NCI-H2081 (cell line): ENCODE results near the gene CNOT11.
"Not testable (repeated sequence)": the region's sequence is repeated elsewhere in the genome, so short reads cannot be mapped to it uniquely, and the experiment has no call there.

Experiments used
- DNase-seq, 2 experiments: peaks; one replicate each; lab custom pipeline; 2025; lab: John Stamatoyannopoulos, UW

The CNOT11 gene

GRCh38 chr2:101252408-101253012 is at the start of gene CNOT11:
Gene CNOT11, plus strand, starts transcription at chr2:101252886. Its CDS starts 79 bp downstream, at chr2:101252965.
- DNase-seq, result peak; percentile 96 to 98

GRCh38 chr2:101204400-101205115 is 48.1 kb upstream of the CNOT11 start:
- no peak for DNase-seq

- peak; percentile 62 to 71 for DNase-seq
These were observed 46.9 kb upstream of the CNOT11 start for GRCh38 chr2:101205521-101206479.

- no peak for DNase-seq
These were observed 43.9 kb upstream of the CNOT11 start for GRCh38 chr2:101208830-101209229.

GRCh38 chr2:101219246-101219645 is 33.4 kb upstream of the CNOT11 start:
- DNase-seq, result no peak

- not testable (repeated sequence) for DNase-seq
These were observed 32.6 kb upstream of the CNOT11 start for GRCh38 chr2:101220091-101220490.

GRCh38 chr2:101223814-101224231 is 28.9 kb upstream of the CNOT11 start:
- DNase-seq, result no peak

GRCh38 chr2:101230541-101231001 is 22.1 kb upstream of the CNOT11 start:
- DNase-seq, result no peak

GRCh38 chr2:101231240-101231639 is 21.4 kb upstream of the CNOT11 start:
- no peak for DNase-seq

- no peak for DNase-seq
These were observed 20.6 kb upstream of the CNOT11 start for GRCh38 chr2:101231937-101232730.

GRCh38 chr2:101232770-101233169 is 19.9 kb upstream of the CNOT11 start:
- no peak for DNase-seq

- DNase-seq, result no peak
These were observed 18.3 kb upstream of the CNOT11 start for GRCh38 chr2:101234169-101234938.

GRCh38 chr2:101235956-101236355 is 16.7 kb upstream of the CNOT11 start:
- not testable (repeated sequence) for DNase-seq

- DNase-seq, result not testable (repeated sequence)
These were observed 14.7 kb upstream of the CNOT11 start for GRCh38 chr2:101237944-101238343.

GRCh38 chr2:101238930-101239759 is 13.5 kb upstream of the CNOT11 start:
- no peak for DNase-seq

GRCh38 chr2:101239760-101240118 is 12.9 kb upstream of the CNOT11 start:
- DNase-seq, result not testable (repeated sequence)

- DNase-seq, result not testable (repeated sequence)
These were observed 12.0 kb upstream of the CNOT11 start for GRCh38 chr2:101240694-101241093.

GRCh38 chr2:101241158-101241557 is 11.5 kb upstream of the CNOT11 start:
- no peak for DNase-seq

GRCh38 chr2:101244373-101244772 is 8.3 kb upstream of the CNOT11 start:
- DNase-seq, result not testable (repeated sequence)

GRCh38 chr2:101244899-101245298 is 7.8 kb upstream of the CNOT11 start:
- not testable (repeated sequence) for DNase-seq
